AG04450 (cell line): Measurements from ENCODE around the gene NUP210. TPM values are rescaled to one million over a fixed set of nuclear protein-coding genes. Genes with fewer than 3 reads are reported as not detected.

ENCODE experiments used
- CTCF ChIA-PET: fragments of 300-600, 350-600 bp; formaldehyde crosslinking; extraction: SDS; loops from one replicate; lab custom pipeline; 2022; ENCODE audit warnings: antibody characterized with exemption, inconsistent platforms; lab: Charles Lee
- POLR2A ChIA-PET: fragments of 350-600 bp; formaldehyde crosslinking; extraction: SDS; loops from one replicate; lab custom pipeline; 2021; ENCODE audit warnings: antibody characterized with exemption, inconsistent platforms; lab: Yijun Ruan, JAX
- DNase-seq: peaks from one replicate; pipeline ENCODE4 v3.0.0-alpha.2; 2011; ENCODE audit warnings: low read depth, low spot score
- H3K27ac ChIP-seq: one replicate; pipeline ENCODE4 v1.5.1; 2012; ENCODE audit warnings: low read depth, low read length, control low read depth
- H3K27me3 ChIP-seq: one replicate; pipeline ENCODE4 v1.6.0; 2012; ENCODE audit warnings: low read length; ENCODE audit not compliant: control insufficient read depth, insufficient read depth
- H3K4me3 ChIP-seq: 2 replicates; pipeline ENCODE4 v1.5.1; 2011; ENCODE audit warnings: mild to moderate bottlenecking, low read depth, low read length, control low read depth
- H3K9me3 ChIP-seq: 2 replicates; pipeline ENCODE4 v1.5.1; 2012; ENCODE audit warnings: low read length; ENCODE audit not compliant: control insufficient read depth, insufficient read depth
- polyA plus RNA-seq: library from polyadenylated mRNA; depleted of rRNA; stranded (reverse); fragments of >200 nt; gene quantifications from 2 replicates; pipeline ENCODE4 v1.2.3, GENCODE V29; 2011
- TF ChIP-seq, protein P1 (sequence below): IDR thresholded peaks from 2 replicates; pipeline ENCODE4 v1.5.1; 2011; ENCODE audit warnings: low read depth, low read length, control low read depth, inconsistent platforms

NUP210 gene
- polyA plus RNA-seq, 1 experiment = 0.05 TPM

DNA sequence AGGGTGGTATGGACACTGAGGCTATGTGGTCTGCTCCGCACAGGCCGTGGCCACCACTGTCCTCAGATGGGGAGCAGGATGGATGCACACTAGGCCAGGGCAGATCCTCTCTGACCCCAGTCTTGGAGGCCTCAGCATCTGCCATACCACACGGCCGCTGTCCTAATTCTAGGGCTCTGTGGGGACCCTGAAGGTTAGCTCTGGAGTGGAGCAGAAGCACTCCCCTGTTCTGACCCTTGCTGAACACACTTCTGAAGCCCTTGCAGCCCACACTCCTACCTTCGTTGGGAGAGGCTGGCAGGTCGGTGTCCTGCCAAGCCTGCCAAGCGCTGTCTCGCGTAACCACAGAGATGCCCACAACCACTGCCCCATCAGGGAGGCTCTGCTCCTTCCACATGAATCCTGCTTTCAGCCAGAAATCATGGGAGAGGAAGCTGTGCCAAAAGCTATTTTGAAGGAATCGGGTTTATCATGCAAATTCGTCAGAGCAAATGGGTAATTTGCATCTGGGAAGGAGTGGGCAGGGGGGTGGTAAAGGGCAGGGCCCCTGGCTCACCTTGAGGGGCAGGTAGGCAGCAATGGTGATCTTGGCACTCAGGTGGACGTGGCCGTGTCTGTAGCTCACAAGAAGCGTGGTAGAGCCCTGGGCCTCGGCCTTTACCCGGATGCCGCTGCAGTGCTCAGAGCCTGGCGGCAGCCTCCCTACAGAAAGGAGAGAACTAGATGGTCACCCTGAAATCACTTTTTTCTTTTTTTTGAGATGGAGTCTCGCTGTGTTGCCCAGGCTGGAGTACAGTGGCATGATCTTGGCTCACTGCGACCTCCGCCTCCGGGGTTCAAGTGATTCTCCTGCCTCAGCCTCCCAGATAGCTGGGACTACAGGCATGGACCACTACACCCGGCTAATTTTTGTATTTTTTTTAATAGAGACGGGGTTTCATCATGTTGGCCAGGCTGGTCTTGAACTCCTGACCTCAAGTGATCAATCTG, 54.4 kb downstream of the NUP210 start:
- no peak overlapping the region for H3K4me3 ChIP-seq
- peaks cover 7% of the 10 kb centered on the region for H3K27me3 ChIP-seq
- POLR2A ChIA-PET = no interaction called here
- no peaks in the 10 kb centered on the region for H3K9me3 ChIP-seq
- TF ChIP-seq, protein P1, sequence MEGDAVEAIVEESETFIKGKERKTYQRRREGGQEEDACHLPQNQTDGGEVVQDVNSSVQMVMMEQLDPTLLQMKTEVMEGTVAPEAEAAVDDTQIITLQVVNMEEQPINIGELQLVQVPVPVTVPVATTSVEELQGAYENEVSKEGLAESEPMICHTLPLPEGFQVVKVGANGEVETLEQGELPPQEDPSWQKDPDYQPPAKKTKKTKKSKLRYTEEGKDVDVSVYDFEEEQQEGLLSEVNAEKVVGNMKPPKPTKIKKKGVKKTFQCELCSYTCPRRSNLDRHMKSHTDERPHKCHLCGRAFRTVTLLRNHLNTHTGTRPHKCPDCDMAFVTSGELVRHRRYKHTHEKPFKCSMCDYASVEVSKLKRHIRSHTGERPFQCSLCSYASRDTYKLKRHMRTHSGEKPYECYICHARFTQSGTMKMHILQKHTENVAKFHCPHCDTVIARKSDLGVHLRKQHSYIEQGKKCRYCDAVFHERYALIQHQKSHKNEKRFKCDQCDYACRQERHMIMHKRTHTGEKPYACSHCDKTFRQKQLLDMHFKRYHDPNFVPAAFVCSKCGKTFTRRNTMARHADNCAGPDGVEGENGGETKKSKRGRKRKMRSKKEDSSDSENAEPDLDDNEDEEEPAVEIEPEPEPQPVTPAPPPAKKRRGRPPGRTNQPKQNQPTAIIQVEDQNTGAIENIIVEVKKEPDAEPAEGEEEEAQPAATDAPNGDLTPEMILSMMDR = no peak
- DNase-seq = no peak
- CTCF ChIA-PET = no interaction called here
- no peak overlapping the region for H3K27ac ChIP-seq

DNA sequence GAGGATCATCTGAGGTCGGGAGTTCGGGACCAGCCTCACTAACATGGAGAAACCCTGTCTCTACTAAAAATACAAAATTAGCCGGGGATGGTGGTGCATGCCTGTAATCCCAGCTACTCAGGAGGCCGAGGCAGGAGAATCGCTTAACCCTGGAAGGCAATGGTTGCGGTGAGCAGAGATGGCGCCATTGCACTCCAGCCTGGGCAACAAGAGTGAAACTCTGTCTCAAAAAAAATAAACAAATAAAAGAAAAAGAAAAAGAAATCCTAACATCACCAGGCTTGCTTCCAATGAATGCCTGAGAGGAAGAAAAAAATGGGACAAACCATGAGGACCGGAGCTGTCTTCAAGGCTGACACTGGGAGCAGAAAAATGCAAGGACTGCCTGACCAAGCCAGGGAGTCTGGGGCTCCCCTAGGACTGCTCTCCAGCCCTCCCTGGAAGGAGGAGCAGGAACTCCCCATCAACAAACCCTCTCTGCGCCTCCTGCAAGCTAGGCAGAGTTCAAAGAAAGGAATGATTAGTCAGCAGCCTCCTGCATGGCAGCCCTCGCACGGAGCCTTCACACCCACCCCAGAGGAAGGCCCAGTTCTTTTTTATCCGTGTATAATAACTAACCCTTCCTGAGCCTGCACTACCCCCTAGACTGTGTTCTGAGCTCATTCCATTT, 55.4 kb downstream of the NUP210 start:
- TF ChIP-seq, protein P1 = no peak
- Histone ChIP-seq H3K4me3 (no peak overlapping the region), H3K9me3 (no peaks in the 10 kb centered on the region), H3K27me3 (peaks cover 5% of the 10 kb centered on the region), H3K27ac (no peak overlapping the region)
- no peak for DNase-seq
- CTCF ChIA-PET = no interaction called here
- POLR2A ChIA-PET = no interaction called here

DNA sequence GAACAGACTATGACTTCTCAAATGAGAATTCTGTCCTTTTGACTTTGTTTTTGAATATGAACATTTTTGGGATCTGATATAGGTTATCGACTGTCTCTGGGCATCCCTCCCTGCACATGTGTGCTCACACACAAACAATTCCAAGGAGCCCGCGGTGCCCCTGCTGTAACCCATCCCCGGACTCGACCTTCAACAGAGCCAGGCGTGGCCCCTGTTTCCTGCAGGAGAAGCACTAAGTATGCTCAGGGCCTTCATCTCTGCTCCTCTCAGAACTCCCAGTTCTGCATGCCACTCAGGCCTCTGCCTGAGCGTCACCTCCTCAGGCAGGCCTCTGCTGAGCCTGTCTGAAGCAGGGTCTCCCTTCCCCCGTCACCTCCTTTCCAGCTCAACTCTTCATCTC, 57.6 kb downstream of the NUP210 start:
- ChIA-PET CTCF (no interaction called here), POLR2A (no interaction called here)

DNA sequence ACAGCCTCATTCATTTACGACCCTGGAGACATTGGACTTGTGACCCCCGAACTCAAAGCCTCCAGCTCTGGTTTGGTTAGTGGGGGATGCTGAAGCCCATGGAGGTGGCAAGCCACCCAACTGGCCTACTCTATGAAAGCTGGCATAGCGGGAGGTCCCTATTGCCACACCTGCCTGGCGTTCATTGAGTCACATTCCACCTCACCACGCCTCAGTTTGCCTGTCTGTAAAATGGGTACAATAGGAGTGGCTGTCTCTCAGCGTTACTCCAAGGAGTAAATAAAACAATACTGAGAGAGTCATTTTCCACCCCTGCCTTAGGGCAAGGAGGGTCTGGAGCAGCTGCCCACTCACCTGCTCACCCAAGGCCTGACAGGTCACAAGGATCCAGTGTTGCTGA, 60.2 kb downstream of the NUP210 start:
- no peak for DNase-seq
- no peaks in the 10 kb centered on the region for H3K9me3 ChIP-seq
- H3K27me3 ChIP-seq = peaks cover 14% of the 10 kb centered on the region
- no peak overlapping the region for H3K4me3 ChIP-seq
- TF ChIP-seq, protein P1 = no peak
- CTCF ChIA-PET = no interaction called here
- POLR2A ChIA-PET = no interaction called here
- H3K27ac ChIP-seq = no peak overlapping the region

More for the DNA sequence above, 57.6 kb downstream of the NUP210 start:
- peaks cover 9% of the 10 kb centered on the region for H3K27me3 ChIP-seq
- no peak overlapping the region for H3K4me3 ChIP-seq
- no peaks in the 10 kb centered on the region for H3K9me3 ChIP-seq
- no peak for DNase-seq
- TF ChIP-seq, protein P1 = no peak
- no peak overlapping the region for H3K27ac ChIP-seq

DNA sequence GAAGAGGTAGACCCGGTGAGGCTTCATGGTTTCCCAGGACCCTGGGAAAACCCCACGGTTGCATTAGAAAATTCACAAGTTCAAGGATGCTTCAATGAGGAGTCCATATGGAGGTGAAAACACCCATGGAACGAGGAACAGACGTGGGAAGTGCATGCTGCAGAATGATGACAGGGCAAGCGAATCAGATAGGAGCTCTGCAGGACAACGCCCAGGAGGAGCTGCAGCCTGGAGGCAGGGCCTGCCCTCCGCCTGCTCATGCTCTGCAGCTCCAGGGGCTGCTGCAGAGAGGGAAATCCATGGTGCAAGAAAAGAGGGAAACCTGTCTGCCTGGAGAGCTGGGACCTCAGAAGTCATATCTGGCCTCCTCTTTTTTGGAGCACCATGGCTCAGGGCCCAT, 61.5 kb downstream of the NUP210 start:
- Histone ChIP-seq H3K4me3 (no peak overlapping the region), H3K9me3 (no peaks in the 10 kb centered on the region; the same call in 1 of the 2 replicates), H3K27ac (no peak overlapping the region), H3K27me3 (peaks cover 16% of the 10 kb centered on the region)
- TF ChIP-seq, protein P1 = no peak
- POLR2A ChIA-PET = no interaction called here
- CTCF ChIA-PET = no interaction called here
- no peak for DNase-seq
